ENCODE results near the gene GRIN2D.

Gene GRIN2D

DNA sequence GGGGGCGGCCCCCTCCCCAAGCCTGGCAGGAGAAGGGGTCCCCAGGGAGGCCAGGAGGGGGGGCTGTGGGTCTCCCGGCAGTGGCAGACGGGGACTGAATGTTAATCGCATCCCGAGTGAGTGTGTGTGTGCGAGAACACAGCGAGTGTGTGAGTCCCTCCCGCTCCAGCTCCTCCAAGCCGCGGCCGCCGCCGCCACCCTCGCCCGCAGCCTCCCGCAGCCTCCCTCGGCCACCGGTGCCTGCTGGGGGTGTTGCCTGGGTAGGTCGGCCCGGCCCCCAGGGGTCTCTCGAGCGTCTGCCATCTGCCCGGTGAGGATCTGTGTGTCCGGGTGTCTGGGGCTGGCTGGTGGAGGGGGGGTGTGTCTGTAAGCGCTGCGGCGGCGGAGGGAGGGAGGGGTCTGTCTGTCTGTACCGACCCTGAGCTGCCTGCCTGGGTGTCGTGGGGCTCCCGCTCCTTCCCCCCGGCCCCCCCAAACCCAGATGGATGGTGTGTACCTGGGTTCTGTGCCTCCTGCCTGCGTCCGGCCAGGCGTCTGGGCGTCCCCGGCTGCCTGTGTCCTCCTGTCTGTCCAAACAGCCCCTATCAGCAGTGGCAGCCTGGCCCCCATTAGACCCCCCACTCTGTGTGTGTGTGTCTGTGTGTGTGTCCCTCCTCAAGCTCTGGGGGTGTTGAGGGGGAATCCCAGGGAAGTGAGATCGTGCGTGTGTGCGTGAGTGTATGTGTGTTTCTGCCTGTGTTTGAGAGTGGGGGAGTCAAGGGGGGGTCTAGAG is at the start of gene GRIN2D:
GRIN2D (plus strand) TSS at position 110 of the 772 bp plus-strand sequence. CDS start 4,725 bp downstream, outside the sequence.
- no peak for DNase-seq (ENCODE audit: low read depth)

GRCh38 chr19:48344892-48345291 is 48.6 kb upstream of the GRIN2D start:
- no peak for DNase-seq (ENCODE audit: low read depth)

- peak; percentile 72 for DNase-seq (ENCODE audit: low read depth)
Observed at GRCh38 chr19:48346191-48346590, 47.3 kb upstream of the GRIN2D start.

DNA sequence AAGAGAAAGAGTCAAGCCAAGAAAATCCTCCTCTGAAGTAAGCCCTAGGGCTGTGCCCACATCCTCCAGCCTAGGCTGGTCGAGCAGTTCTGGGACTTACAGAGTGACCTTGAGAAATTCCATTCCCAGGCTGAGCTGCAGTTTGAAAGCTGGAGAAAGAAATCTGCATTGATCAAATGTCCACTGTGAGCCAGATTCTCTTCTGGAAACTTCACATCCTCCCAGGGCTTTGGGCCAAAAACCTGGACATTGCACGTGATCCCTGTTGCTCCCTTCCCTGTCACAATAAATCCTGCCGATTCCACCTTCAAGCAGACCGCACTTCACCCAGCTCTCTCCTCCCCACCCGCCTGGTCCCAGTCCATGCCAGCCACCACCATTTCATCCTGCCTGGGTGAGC is 45.4 kb upstream of the GRIN2D start:
- DNase-seq (ENCODE audit: low read depth), result peak; percentile 84

GRCh38 chr19:48348737-48349136 is 44.7 kb upstream of the GRIN2D start:
- peak; percentile 32 for DNase-seq (ENCODE audit: low read depth)

DNA sequence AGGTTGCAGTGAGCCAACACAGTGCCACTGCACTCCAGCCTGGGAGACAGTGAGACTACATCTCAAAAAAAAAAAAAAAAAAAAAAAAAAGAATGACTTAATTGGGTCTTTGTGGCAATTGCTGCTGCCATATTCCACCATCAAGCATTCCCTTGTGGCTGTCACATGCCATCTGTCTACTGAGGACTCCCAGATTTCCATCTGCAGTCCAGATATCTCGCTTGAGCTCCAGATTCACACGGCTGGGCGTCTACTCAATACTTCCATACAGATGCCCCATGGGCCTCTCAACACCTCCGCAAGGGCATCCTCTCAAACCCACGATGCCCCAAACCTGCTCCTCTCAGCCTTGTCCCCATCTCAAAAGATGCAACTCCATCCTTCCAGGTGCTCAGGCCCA is 42.6 kb upstream of the GRIN2D start:
- DNase-seq (ENCODE audit: low read depth), result no peak

GRCh38 chr19:48351341-48351752 is 42.1 kb upstream of the GRIN2D start:
- peak; percentile 53 for DNase-seq (ENCODE audit: low read depth)

- no peak for DNase-seq (ENCODE audit: low read depth)
Observed at GRCh38 chr19:48353677-48354076, 39.8 kb upstream of the GRIN2D start.

DNA sequence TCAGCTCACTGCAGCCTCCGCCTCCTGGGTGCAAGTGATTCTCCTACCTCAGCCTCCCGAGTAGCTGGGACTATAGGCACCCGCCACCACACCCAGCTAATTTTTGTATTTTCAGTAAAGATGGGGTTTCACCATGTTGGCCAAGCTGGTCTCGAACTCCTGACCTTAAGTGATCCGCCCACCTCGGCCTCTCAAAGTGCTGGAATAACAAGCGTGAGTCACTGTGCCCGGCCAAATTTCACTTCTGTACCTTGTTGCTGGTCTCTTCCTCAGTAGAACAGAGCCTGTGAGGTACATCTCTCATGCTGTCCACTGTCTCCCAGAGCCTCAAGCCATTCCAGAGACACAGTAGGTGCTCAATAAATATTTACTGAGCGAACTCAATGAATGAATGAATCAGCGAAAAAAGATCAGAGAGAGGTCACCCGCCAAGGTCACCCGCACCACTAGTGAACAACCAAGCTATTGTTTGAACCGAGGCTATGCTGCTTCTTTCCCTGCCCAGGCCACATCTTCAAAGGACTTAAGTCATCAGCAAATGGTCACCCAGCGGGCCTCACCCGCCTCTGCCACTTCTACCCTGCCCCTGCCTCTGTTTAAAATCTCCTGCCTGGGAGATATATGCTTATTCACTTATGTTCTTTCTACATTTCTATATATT is 39.0 kb upstream of the GRIN2D start:
- DNase-seq (ENCODE audit: low read depth), result no peak

DNA sequence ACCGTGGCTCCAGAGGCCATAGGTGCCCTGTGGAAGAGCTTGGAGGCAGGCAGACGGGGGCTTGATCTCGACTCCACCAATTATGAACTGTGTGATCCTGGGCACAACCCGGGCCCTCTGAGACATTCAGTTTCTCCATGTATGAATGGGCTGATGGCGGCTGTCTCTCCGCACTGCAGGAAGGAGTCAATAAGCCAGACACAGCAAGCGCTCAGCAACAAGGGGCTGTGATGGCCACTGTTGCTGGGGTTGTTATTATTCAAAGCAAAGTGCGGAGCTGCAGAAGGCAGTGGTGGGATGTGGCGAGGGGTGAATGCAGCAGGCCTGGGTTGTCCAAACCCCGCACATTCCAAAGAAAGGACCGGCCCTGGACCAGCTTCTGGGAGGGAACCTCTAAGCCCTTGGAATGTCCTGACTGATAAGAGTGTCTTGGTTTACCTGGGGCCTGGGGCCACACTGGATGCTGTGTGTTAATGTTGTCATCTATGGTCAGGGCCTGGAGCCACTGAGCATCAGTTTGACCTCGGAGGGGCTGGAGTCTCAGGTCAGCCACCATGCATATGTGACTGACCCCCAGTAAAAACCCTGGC is 38.0 kb upstream of the GRIN2D start:
- DNase-seq (ENCODE audit: low read depth), result peak; percentile 33

GRCh38 chr19:48359123-48359522 is 34.3 kb upstream of the GRIN2D start:
- no peak for DNase-seq (ENCODE audit: low read depth)

GRCh38 chr19:48361912-48362311 is 31.6 kb upstream of the GRIN2D start:
- DNase-seq (ENCODE audit: low read depth), result no peak

GRCh38 chr19:48362716-48363499 is 30.6 kb upstream of the GRIN2D start:
- DNase-seq (ENCODE audit: low read depth), result peak; percentile 95

DNA sequence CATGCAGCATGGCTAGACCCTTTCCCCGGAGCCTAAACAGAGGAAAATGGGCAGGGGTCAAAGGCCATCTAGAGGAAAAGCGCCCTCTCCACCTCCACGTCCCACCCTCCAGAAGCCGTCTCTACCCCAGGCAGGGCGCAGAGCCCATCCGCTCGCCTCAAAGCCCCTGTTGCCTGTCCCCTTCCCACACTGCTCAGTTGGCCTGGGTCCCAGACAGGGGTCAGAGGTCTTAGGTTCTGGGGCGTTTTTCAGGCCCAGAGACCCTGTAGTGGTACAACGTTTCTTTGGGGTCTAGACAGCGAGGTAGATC is 30.0 kb upstream of the GRIN2D start:
- DNase-seq (ENCODE audit: low read depth), result no peak

DNA sequence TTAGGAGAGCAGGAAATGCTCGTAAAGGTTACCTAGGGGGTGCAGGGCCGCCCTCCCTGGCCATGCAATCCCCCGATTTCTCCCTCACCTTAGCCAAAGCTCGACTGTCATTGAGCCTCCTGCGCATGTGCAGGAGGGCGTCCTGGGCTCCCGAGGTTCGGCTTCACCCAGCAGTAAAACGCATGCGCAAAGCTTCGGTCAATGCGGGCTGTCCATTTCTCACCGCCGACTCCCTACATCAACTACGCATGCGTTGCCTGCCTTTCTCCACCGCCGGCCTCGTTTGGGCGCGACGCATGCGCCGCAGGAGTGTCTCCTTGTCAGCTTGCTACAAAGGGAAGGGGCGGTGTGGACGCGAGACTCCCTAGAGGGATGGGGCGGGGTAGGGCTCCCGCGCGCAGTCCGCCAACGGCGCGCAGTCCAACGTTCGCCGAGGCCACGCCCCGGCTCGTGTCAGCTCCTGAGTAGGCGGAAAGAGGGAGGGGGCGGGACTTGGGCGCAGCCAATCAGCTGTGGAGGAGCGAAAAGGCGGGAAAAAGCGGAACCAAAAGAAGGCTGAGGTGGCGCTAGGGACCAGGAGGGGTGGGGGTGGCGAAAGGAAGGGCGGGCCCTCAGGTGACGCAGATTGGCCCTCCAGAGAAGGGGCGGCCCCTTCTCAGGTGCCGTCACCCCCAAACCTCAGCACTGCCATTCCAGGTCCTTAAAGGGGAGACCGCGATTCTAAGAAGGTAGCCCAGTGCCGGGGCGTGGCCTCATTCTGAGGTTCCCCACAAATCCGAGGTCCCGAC is 29.5 kb upstream of the GRIN2D start, which contains the start of the genes SYNGR4 and TMEM143:
SYNGR4 (plus strand) TSS at position 558 of the 788 bp plus-strand sequence. CDS start 1,476 bp downstream, outside the sequence.
TMEM143 (minus strand) TSS at position 131 of the 788 bp plus-strand sequence; CDS start at position 111, 20 bp downstream.
- peak; percentile 98 for DNase-seq (ENCODE audit: low read depth)

DNA sequence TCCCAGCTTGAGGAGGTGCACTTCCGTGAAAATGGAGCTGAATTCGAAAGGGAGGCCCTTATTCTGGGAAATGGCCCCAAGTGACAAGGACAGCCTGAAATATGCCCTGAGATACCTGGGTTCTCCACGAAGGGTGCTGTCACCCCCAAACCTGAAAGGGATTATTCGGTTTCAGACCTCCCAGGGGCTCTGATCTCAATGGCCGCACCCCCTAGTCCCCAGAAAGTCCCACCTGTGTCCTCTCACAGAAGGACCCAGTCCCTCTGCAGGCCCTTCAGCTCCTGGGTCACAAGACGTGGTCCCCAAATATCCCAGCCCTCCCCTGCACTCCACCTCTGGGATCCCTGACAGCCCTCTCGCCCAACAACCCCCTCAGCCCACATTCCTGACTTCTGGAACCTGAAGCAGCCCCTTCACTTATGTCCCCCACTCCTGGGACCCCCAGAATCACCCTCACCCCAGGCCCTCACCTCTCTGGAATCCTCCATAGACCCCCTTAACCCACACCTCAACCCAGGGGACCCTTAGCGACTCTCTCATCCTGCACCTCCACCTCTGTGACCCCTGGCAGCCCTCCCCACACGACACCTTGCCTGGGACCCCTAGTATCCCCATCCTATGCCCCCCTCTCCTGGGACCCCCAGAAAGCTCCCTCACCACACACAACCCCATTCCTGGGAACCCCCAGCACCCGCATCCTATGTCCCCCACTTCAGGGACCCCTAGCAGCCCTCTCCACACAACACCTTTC is 28.7 kb upstream of the GRIN2D start:
- no peak for DNase-seq (ENCODE audit: low read depth)

- no peak for DNase-seq (ENCODE audit: low read depth)
Observed at GRCh38 chr19:48365602-48366001, 27.9 kb upstream of the GRIN2D start.

DNA sequence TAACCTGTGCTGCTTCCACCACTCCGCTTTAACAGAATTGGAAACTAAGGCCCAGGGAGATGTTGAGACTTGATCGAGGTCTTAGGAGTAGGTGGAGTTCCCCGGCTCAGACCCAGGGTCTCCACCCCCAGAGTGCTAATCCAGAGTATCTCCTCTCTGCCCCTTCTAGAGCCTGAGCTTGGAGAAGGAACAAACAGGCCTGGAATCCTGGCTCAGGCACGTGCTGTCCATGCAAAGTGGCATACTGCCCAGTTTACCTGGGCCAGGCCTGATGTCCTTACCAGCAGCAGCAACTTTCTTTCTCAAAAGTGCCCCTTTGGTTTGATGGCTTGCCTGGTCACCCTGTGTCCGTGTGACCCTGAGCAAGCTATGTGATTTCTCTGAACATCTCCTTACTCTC is 25.6 kb upstream of the GRIN2D start:
- DNase-seq (ENCODE audit: low read depth), result no peak

- DNase-seq (ENCODE audit: low read depth), result no peak
Observed at GRCh38 chr19:48368936-48369335, 24.5 kb upstream of the GRIN2D start.

- DNase-seq (ENCODE audit: low read depth), result peak; percentile 20
Observed at GRCh38 chr19:48370955-48371354, 22.5 kb upstream of the GRIN2D start.

DNA sequence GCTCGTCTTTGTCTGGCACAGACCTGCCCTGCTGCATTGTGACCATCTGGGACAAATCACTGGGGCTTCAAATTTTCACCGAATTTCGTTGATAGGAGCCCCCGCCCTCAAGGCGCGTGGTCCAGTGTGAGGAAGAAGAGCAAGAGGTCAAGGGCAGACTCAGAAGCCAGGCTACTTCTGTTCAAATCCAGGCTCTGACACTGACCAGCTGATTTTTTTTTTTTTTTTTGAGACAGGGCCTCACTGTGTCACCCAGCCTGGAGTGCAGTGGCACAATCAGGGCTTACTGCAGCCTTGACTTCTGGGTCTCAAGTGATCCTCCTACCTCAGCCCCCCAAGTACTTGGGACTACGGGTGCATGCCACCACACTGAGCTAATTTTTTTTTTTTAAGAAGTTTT is 22.1 kb upstream of the GRIN2D start:
- no peak for DNase-seq (ENCODE audit: low read depth)
